PFSK-1 (cell line): Measurements from ENCODE around the gene TMIE.

ENCODE experiments used
- FOXP2 ChIP-seq: optimal IDR thresholded peaks from 2 replicates; pipeline ENCODE3; 2011; ENCODE audit warnings: borderline replicate concordance, control low read depth, inconsistent platforms; ENCODE audit not compliant: insufficient read depth; ENCODE audit errors: extremely low read length, extremely low read depth
- POLR2AphosphoS5 ChIP-seq: IDR thresholded peaks from 2 replicates; pipeline ENCODE4 v1.6.1; 2012; ENCODE audit warnings: low read depth, mild to moderate bottlenecking, control low read depth, low read length, moderate library complexity
- SIN3A ChIP-seq: IDR thresholded peaks from 2 replicates; pipeline ENCODE4 v1.6.1; 2012; ENCODE audit warnings: mild to moderate bottlenecking, low read length, moderate library complexity, borderline replicate concordance; ENCODE audit not compliant: insufficient read depth
- TAF1 ChIP-seq: IDR thresholded peaks from 2 replicates; pipeline ENCODE4 v1.6.1; 2012; ENCODE audit warnings: low read length, control low read depth, borderline replicate concordance; ENCODE audit not compliant: insufficient read depth
- TF ChIP-seq, protein P1 (sequence below), 2 experiments: IDR thresholded peaks; 2 replicates each; pipeline versions ENCODE4 v1.6.1 to v1.8.0; 2011 to 2012; ENCODE audit warnings: low read depth in 2 of 2, low read length in 2 of 2, control low read depth in 1 of 2, inconsistent platforms in 1 of 2, mild to moderate bottlenecking in 1 of 2, moderate library complexity in 1 of 2; ENCODE audit not compliant: insufficient read depth in 1 of 2

Gene TMIE

DNA sequence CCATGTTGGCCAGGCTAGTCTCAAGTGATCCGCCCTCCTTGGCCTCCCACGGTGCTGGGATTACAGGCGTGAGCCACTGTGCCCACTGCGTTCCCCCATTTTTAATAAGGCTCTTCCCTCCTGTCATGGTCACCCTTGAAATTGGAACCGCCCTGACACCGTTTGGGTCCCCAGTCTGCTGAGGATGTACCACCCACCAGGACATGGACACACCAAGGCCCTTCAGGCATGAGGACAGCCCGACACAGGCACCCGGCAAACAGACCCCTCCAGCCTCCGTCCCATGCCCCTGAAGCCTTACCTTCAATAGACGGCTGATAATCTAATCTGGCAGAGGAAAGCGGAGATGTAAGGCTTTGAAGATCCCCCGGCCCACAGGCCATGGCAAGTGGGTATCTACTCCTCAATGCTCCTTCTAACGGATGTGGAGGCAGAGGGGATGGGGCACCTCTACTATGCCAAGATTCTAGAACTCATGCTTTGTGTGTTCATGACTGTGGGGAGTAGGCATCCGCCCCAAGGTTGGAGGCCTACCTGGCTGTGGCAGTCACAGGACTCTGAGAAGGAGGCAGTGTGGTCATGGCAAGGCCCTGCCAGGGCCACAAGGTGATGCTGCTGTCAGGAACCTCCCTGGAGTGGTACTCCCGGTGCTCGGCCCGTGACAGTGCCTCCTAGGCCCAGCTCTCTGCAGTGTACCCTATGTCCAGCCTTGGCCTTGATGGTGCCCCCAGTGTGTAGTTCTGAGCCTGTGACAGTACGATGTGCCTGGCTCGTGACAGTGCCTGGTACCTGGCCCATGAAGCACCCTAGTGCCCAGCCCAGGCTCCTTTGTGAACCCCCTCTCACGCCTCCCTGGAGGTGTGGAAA lies 35.0 kb downstream of the TMIE start:
- TF ChIP-seq FOXP2, result no peak
- TF ChIP-seq SIN3A, result no peak
- TF ChIP-seq, protein P1, sequence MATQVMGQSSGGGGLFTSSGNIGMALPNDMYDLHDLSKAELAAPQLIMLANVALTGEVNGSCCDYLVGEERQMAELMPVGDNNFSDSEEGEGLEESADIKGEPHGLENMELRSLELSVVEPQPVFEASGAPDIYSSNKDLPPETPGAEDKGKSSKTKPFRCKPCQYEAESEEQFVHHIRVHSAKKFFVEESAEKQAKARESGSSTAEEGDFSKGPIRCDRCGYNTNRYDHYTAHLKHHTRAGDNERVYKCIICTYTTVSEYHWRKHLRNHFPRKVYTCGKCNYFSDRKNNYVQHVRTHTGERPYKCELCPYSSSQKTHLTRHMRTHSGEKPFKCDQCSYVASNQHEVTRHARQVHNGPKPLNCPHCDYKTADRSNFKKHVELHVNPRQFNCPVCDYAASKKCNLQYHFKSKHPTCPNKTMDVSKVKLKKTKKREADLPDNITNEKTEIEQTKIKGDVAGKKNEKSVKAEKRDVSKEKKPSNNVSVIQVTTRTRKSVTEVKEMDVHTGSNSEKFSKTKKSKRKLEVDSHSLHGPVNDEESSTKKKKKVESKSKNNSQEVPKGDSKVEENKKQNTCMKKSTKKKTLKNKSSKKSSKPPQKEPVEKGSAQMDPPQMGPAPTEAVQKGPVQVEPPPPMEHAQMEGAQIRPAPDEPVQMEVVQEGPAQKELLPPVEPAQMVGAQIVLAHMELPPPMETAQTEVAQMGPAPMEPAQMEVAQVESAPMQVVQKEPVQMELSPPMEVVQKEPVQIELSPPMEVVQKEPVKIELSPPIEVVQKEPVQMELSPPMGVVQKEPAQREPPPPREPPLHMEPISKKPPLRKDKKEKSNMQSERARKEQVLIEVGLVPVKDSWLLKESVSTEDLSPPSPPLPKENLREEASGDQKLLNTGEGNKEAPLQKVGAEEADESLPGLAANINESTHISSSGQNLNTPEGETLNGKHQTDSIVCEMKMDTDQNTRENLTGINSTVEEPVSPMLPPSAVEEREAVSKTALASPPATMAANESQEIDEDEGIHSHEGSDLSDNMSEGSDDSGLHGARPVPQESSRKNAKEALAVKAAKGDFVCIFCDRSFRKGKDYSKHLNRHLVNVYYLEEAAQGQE (IDR thresholded peaks at IDR 0.05; ENCODE audit: insufficient read depth in 1 of 2, low read depth in 2 of 2, low read length in 2 of 2), result no peak
- TF ChIP-seq TAF1, result no peak
- no peak for TF ChIP-seq POLR2AphosphoS5

DNA sequence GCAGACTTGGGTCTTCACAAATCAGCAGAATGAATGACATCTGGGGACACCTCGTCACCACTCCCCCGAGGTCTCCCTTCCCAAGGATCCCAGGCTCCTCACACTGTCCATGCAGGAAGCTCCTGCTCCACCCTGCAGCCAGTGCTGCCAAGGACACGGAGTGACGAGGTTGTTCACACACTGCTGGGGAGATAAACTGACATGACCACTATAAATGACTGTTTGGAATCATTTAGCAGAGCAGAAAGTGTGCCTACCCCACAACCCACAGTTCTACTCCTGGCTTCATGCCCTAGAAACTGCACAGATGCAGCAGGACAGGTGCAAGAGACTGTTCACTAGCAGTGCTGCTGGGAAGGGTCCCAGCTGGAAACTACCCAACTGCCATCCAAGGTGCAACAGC lies 36.1 kb downstream of the TMIE start:
- no peak for TF ChIP-seq TAF1
- no peak for TF ChIP-seq SIN3A
- no peak for TF ChIP-seq POLR2AphosphoS5
- TF ChIP-seq FOXP2, result no peak

DNA sequence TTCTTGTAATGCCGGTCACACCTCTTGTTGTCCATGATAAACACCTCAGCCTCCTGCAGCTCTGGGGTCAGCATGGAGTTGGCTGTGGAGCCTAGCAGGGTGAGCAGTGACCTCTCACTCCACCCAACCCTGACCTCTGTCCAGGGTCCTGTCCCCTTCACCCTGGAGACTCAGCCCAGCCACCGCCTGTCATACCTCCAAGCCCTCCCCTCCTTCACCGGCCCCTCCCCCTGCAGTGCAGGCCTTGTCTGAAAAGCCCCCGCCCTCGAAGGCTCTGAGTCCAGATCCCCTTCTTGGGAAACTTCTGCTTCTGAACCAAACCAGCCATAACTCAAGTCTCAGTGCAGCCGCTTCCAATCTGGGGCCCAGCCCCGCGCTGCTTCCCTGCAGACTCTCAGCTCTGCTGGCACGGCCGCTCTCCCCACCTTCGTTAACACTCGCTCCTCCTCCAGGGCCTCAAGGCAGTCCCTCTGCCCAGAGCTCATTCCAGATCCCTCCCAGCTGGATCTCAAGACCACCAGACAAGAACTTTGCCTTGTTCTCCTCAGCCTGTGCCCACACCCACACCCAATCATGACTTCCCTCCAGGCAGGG lies 41.9 kb downstream of the TMIE start:
- TF ChIP-seq, protein P1 (IDR thresholded peaks at IDR 0.05; ENCODE audit: insufficient read depth in 1 of 2, low read depth in 2 of 2, low read length in 2 of 2), result peak in 1 of 2 experiments; percentile 78; a peak in 2 of 4 replicates
- TF ChIP-seq SIN3A, result no peak
- TF ChIP-seq TAF1, result no peak
- TF ChIP-seq POLR2AphosphoS5, result no peak
- TF ChIP-seq FOXP2, result no peak

DNA sequence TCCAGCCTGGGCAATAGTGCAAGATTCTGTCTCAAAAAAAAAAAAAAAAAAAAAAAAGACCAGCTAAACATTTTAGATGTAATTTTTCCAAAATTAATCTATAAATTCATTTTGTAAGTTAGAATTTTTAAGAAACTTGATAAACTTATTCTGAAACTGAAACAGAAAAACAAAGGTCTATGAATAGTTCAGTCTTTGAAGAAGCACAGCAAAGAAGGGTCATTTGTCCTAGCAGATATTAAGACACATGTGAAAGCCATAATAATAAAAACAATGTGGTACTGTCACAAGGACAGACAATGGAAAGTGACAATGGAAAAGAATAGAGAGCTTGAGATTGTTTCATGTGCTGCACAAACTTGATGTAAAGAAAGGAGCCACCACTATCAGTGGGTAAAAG lies 45.5 kb downstream of the TMIE start:
- TF ChIP-seq POLR2AphosphoS5, result no peak
- TF ChIP-seq, protein P1 (IDR thresholded peaks at IDR 0.05; ENCODE audit: insufficient read depth in 1 of 2, low read depth in 2 of 2, low read length in 2 of 2), result no peak
- no peak for TF ChIP-seq SIN3A
- no peak for TF ChIP-seq TAF1
- no peak for TF ChIP-seq FOXP2

DNA sequence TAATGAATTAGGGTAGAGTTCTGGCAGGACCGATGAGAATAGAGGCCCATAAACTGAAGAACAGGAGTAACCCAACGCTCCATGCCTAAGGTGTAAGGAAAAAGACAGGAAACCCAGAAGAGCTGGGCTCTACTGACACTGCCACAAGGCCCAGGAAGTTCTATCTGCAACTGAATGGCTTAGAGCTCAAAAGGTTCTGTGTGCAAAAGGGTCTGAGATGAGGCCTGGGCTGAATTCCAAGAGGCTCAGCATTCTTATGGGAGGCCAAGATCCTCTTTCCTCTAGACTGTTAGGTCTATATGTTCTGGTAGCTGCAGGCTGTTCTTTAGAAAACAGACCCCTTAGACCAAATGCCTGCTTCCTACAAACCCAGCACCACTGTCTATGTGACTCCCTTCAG lies 47.0 kb downstream of the TMIE start:
- TF ChIP-seq POLR2AphosphoS5 (no peak), TAF1 (no peak), SIN3A (no peak), FOXP2 (no peak)
- TF ChIP-seq, protein P1 (IDR thresholded peaks at IDR 0.05; ENCODE audit: insufficient read depth in 1 of 2, low read depth in 2 of 2, low read length in 2 of 2), result no peak
